ENCODE results near the gene UTP14C. TPM values are rescaled to one million over a fixed set of nuclear protein-coding genes. Genes with fewer than 3 reads are reported as not detected.

The UTP14C gene
- total and polyA plus RNA-seq, 2 experiments from 2014 or later: 10.0 to 24.7 TPM

GRCh38 chr13:52043675-52044074 is 19.2 kb downstream of the UTP14C start:
- no peaks in the 10 kb centered on the region for H3K4me1 ChIP-seq (ENCODE audit: insufficient read depth)
- no peak overlapping the region for H3K27ac ChIP-seq
- WGBS (ENCODE audit: low lambda C conversion rate, missing lambda C conversion rate): 91% methylated on average over 3 of the region's 3 CpGs
- TF ChIP-seq EZH2phosphoT487 (IDR thresholded peaks at IDR 0.05; ENCODE audit: low read depth, severe bottlenecking, unreplicated experiment) (no peak), EZH2 (IDR thresholded peaks at IDR 0.05; ENCODE audit: borderline replicate concordance) (no peak), CTCF (IDR thresholded peaks at IDR 0.05; ENCODE audit: poor library complexity) (no peak)
- H2AFZ ChIP-seq: no peak overlapping the region
- H3K4me2 ChIP-seq: no peak overlapping the region
- no peak for DNase-seq (ENCODE audit: low spot score)
- no peaks in the 10 kb centered on the region for H3K9me3 ChIP-seq (ENCODE audit: low read depth)
- no peaks in the 10 kb centered on the region for H3K79me2 ChIP-seq
- no peaks in the 10 kb centered on the region for H3K36me3 ChIP-seq (replicated peaks; ENCODE audit: insufficient read depth, low read depth)
- no peaks in the 10 kb centered on the region for H3K27me3 ChIP-seq
- H3K4me3 ChIP-seq: no peak overlapping the region
- no peaks in the 10 kb centered on the region for H3K9me2 ChIP-seq (replicated peaks; ENCODE audit: insufficient read depth)
- no peaks in the 10 kb centered on the region for H4K20me1 ChIP-seq (ENCODE audit: insufficient read depth, poor library complexity, severe bottlenecking)

GRCh38 chr13:52047463-52047862 is 23.0 kb downstream of the UTP14C start:
- Histone ChIP-seq H2AFZ (no peak overlapping the region), H3K27me3 (no peaks in the 10 kb centered on the region), H3K4me2 (no peak overlapping the region), H3K27ac (no peak overlapping the region), H3K4me3 (no peak overlapping the region), H4K20me1 (ENCODE audit: insufficient read depth, poor library complexity, severe bottlenecking) (no peaks in the 10 kb centered on the region), H3K9me3 (ENCODE audit: low read depth) (no peaks in the 10 kb centered on the region), H3K9me2 (replicated peaks; ENCODE audit: insufficient read depth) (no peaks in the 10 kb centered on the region), H3K79me2 (no peaks in the 10 kb centered on the region), H3K36me3 (replicated peaks; ENCODE audit: insufficient read depth, low read depth) (no peaks in the 10 kb centered on the region), H3K4me1 (ENCODE audit: insufficient read depth) (no peaks in the 10 kb centered on the region)
- no peak for DNase-seq (ENCODE audit: low spot score)
- 99% methylated on average over 3 of the region's 3 CpGs for WGBS (ENCODE audit: low lambda C conversion rate, missing lambda C conversion rate)
- no peak for TF ChIP-seq EZH2phosphoT487 (IDR thresholded peaks at IDR 0.05; ENCODE audit: low read depth, severe bottlenecking, unreplicated experiment)
- no peak for TF ChIP-seq EZH2 (IDR thresholded peaks at IDR 0.05; ENCODE audit: borderline replicate concordance)
- no peak for TF ChIP-seq CTCF (IDR thresholded peaks at IDR 0.05; ENCODE audit: poor library complexity)

GRCh38 chr13:52048516-52048915 is 24.0 kb downstream of the UTP14C start:
- Histone ChIP-seq H3K79me2 (no peaks in the 10 kb centered on the region), H3K9me2 (replicated peaks; ENCODE audit: insufficient read depth) (no peaks in the 10 kb centered on the region), H3K36me3 (replicated peaks; ENCODE audit: insufficient read depth, low read depth) (no peaks in the 10 kb centered on the region), H3K4me2 (no peak overlapping the region), H2AFZ (no peak overlapping the region), H3K27me3 (no peaks in the 10 kb centered on the region), H3K27ac (no peak overlapping the region), H3K4me3 (no peak overlapping the region), H3K9me3 (ENCODE audit: low read depth) (no peaks in the 10 kb centered on the region), H3K4me1 (ENCODE audit: insufficient read depth) (no peaks in the 10 kb centered on the region), H4K20me1 (ENCODE audit: insufficient read depth, poor library complexity, severe bottlenecking) (no peaks in the 10 kb centered on the region)
- 91% methylated on average over 2 of the region's 2 CpGs for WGBS (ENCODE audit: low lambda C conversion rate, missing lambda C conversion rate)
- no peak for TF ChIP-seq CTCF (IDR thresholded peaks at IDR 0.05; ENCODE audit: poor library complexity)
- no peak for TF ChIP-seq EZH2 (IDR thresholded peaks at IDR 0.05; ENCODE audit: borderline replicate concordance)
- no peak for TF ChIP-seq EZH2phosphoT487 (IDR thresholded peaks at IDR 0.05; ENCODE audit: low read depth, severe bottlenecking, unreplicated experiment)
- DNase-seq (ENCODE audit: low spot score): no peak

GRCh38 chr13:52051400-52051799 is 26.9 kb downstream of the UTP14C start:
- Histone ChIP-seq H3K27ac (peak overlapping the region; percentile 46), H3K36me3 (replicated peaks; ENCODE audit: insufficient read depth, low read depth) (no peaks in the 10 kb centered on the region), H3K9me2 (replicated peaks; ENCODE audit: insufficient read depth) (no peaks in the 10 kb centered on the region), H3K79me2 (no peaks in the 10 kb centered on the region), H2AFZ (peak overlapping the region; percentile 49), H3K27me3 (no peaks in the 10 kb centered on the region), H3K4me2 (peak overlapping the region; percentile 46), H4K20me1 (ENCODE audit: insufficient read depth, poor library complexity, severe bottlenecking) (no peaks in the 10 kb centered on the region), H3K9me3 (ENCODE audit: low read depth) (no peaks in the 10 kb centered on the region), H3K4me3 (no peak overlapping the region), H3K4me1 (ENCODE audit: insufficient read depth) (no peaks in the 10 kb centered on the region)
- WGBS (ENCODE audit: low lambda C conversion rate, missing lambda C conversion rate): 45% methylated on average over 7 of the region's 7 CpGs
- TF ChIP-seq EZH2 (IDR thresholded peaks at IDR 0.05; ENCODE audit: borderline replicate concordance) (no peak), CTCF (IDR thresholded peaks at IDR 0.05; ENCODE audit: poor library complexity) (no peak), EZH2phosphoT487 (IDR thresholded peaks at IDR 0.05; ENCODE audit: low read depth, severe bottlenecking, unreplicated experiment) (no peak)
- no peak for DNase-seq (ENCODE audit: low spot score)
